Measurements from ENCODE around the gene TMEM181. TPM values are rescaled to one million over a fixed set of nuclear protein-coding genes. Genes with fewer than 3 reads are reported as not detected.

TMEM181 gene
- polyA plus RNA-seq, 1 of the 3 experiments (the other 2 are of a cell fraction) = 19.5 TPM

DNA sequence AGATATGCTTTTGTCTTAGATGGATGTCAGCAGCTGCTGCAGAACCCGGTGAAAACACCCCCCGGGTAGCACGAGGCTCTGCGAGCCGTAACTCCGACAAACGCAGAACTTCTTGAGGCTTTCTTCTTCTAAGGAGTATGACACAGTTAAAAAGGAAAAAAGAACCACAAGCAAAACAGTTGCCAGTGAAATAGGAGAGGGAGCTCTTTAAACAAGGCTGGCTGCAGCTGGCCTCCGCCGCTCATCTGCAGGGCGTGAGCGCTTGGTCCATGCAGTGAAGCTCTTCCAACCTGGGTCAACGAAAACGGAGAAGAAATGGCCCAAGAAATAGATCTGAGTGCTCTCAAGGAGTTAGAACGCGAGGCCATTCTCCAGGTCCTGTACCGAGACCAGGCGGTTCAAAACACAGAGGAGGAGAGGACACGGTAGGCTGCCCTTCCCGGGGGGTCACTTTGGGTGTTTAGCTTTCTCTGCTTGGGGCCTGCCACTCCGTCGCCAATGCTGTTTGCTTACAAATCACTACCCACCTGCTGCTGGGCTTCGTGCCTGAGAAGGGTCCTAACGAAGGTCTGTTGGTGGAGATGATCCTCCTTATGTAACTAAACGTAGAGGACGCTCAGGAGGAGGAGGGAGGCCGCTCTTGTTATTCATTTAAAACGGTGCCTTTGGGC is 103.2 kb downstream of the TMEM181 start:
- Histone ChIP-seq H3K4me2 (no peak overlapping the region), H3K79me2 (ENCODE audit: insufficient read depth) (no peaks in the 10 kb centered on the region), H3K4me3 (ENCODE audit: low read depth in 2 of 2, low read length in 1 of 2) (no peak overlapping the region), H3K9ac (no peak overlapping the region), H3K9me2 (no peaks in the 10 kb centered on the region), H3F3A (replicated peaks; ENCODE audit: insufficient read depth) (no peaks in the 10 kb centered on the region), H3K4me1 (ENCODE audit: control insufficient read depth in 1 of 2, insufficient read depth in 2 of 2, low read depth in 1 of 2, low read length in 1 of 2) (no peaks in the 10 kb centered on the region), H3K27ac (ENCODE audit: low read depth in 2 of 2, low read length in 1 of 2) (no peak overlapping the region), H2AFZ (ENCODE audit: low read depth) (no peak overlapping the region), H4K20me1 (ENCODE audit: insufficient read depth) (no peaks in the 10 kb centered on the region), H3K36me3 (replicated peaks in 1 of 2; ENCODE audit: control insufficient read depth in 1 of 2, insufficient read depth in 2 of 2, low read length in 1 of 2) (no peaks in the 10 kb centered on the region), H3K27me3 (ENCODE audit: insufficient read depth) (no peaks in the 10 kb centered on the region), H3K9me3 (no peaks in the 10 kb centered on the region)
- TF ChIP-seq FOXM1 (IDR thresholded peaks at IDR 0.05; ENCODE audit: low read depth) = no peak
- TF ChIP-seq ZBTB33 (IDR thresholded peaks at IDR 0.05; ENCODE audit: borderline replicate concordance, low read depth) = no peak
- TF ChIP-seq EZH2phosphoT487 (IDR thresholded peaks at IDR 0.05; ENCODE audit: borderline replicate concordance, low read depth) = no peak
- CTCF ChIA-PET = interaction anchor here (1.1 to 2.4 kb wide), 5 partner anchors 17 to 310 kb away, joined by 3 to 7 read pairs (median 5); no protein-coding TSS in a partner anchor
- no peak for DNase-seq
- POLR2A ChIA-PET = interaction anchor here (0.6 kb wide), 1 partner anchor 15 kb away, joined by 3 read pairs; no protein-coding TSS in a partner anchor
- 89% methylated on average over 26 of the region's 27 CpGs for WGBS (ENCODE audit: low lambda C conversion rate)

GRCh38 chr6:158663625-158664165 is 103.8 kb downstream of the TMEM181 start:
- ChIA-PET CTCF (interaction anchor here (2.1 to 2.4 kb wide), 2 partner anchors 27 to 58 kb away, joined by 5 to 7 read pairs; no protein-coding TSS in a partner anchor), POLR2A (interaction anchor here (0.6 kb wide), 1 partner anchor 14 kb away, joined by 3 read pairs; no protein-coding TSS in a partner anchor)
- H3F3A ChIP-seq (replicated peaks; ENCODE audit: insufficient read depth) = no peaks in the 10 kb centered on the region
- H3K4me2 ChIP-seq = no peak overlapping the region
- no peaks in the 10 kb centered on the region for H4K20me1 ChIP-seq (ENCODE audit: insufficient read depth)
- TF ChIP-seq CTCF (IDR thresholded peaks at IDR 0.05) = no peak
- TF ChIP-seq FOXJ3 (CRISPR knock-in tag; IDR thresholded peaks at IDR 0.05) = no peak
- no peak for TF ChIP-seq REST (IDR thresholded peaks at IDR 0.05; ENCODE audit: low read depth, low read length)
- TF ChIP-seq, protein P1, sequence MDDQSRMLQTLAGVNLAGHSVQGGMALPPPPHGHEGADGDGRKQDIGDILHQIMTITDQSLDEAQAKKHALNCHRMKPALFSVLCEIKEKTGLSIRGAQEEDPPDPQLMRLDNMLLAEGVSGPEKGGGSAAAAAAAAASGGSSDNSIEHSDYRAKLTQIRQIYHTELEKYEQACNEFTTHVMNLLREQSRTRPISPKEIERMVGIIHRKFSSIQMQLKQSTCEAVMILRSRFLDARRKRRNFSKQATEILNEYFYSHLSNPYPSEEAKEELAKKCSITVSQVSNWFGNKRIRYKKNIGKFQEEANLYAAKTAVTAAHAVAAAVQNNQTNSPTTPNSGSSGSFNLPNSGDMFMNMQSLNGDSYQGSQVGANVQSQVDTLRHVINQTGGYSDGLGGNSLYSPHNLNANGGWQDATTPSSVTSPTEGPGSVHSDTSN (IDR thresholded peaks at IDR 0.05) = no peak
- no peak for TF ChIP-seq RFX5 (IDR thresholded peaks at IDR 0.05; ENCODE audit: low read length)
- TF ChIP-seq SMC3 (IDR thresholded peaks at IDR 0.05; ENCODE audit: low read depth, low read length) = no peak
- no peak for TF ChIP-seq RCOR1 (IDR thresholded peaks at IDR 0.05; ENCODE audit: low read length)
- H3K9me2 ChIP-seq = no peaks in the 10 kb centered on the region
- H3K9ac ChIP-seq = no peak overlapping the region
- no peaks in the 10 kb centered on the region for H3K79me2 ChIP-seq (ENCODE audit: insufficient read depth)
- H3K36me3 ChIP-seq (replicated peaks in 1 of 2; ENCODE audit: control insufficient read depth in 1 of 2, insufficient read depth in 2 of 2, low read length in 1 of 2) = no peaks in the 10 kb centered on the region
- no peak overlapping the region for H3K4me3 ChIP-seq (ENCODE audit: low read depth in 2 of 2, low read length in 1 of 2)
- no peak overlapping the region for H3K27ac ChIP-seq (ENCODE audit: low read depth in 2 of 2, low read length in 1 of 2)
- H3K9me3 ChIP-seq = no peaks in the 10 kb centered on the region
- H3K27me3 ChIP-seq (ENCODE audit: insufficient read depth) = no peaks in the 10 kb centered on the region
- H2AFZ ChIP-seq (ENCODE audit: low read depth) = no peak overlapping the region
- no peak for DNase-seq
- WGBS (ENCODE audit: low lambda C conversion rate) = 86% methylated on average over 11 of the region's 11 CpGs
- no peaks in the 10 kb centered on the region for H3K4me1 ChIP-seq (ENCODE audit: control insufficient read depth in 1 of 2, insufficient read depth in 2 of 2, low read depth in 1 of 2, low read length in 1 of 2)
